ENCODE results near the gene DOK4. TPM values are rescaled to one million over a fixed set of nuclear protein-coding genes. Genes with fewer than 3 reads are reported as not detected.
A peak's percentile ranks its signal among the peaks of the same experiment; 100 is the strongest.

Gene DOK4
- total and polyA plus RNA-seq, 8 donors = 27.7 to 108 (median 31.0) TPM

GRCh38 chr16:57422026-57422944 is 64.0 kb downstream of the DOK4 start:
- ATAC-seq (peak; percentile 46), DNase-seq (peak in 2 of 4 donors; percentile 63 to 82)
- TF ChIP-seq CTCF (IDR thresholded peaks at IDR 0.05) = peak; percentile 50 to 55
- Histone ChIP-seq H3K4me1 (peaks cover 10 to 33% of the 10 kb centered on the region in 2 donors), H3K36me3 (peaks cover 0 to 13% of the 10 kb centered on the region in 2 donors), H3K4me3 (no peak overlapping the region), H3K9me3 (no peaks in the 10 kb centered on the region), H3K27ac (no peak overlapping the region), H3K27me3 (no peaks in the 10 kb centered on the region)
- intact Hi-C loops (cut with DNase I) = loop anchor here in 1 of 2 donors (5.0 kb wide), 1 partner anchor 95 kb away; no protein-coding TSS in a partner anchor

Other genes with a start within 250 kb of the DOK4 start
- 10 to 100 TPM; 51.4 to 69.3 TPM for gene ARL2BP, start 241.2 kb downstream of the DOK4 start, total RNA-seq
- gene ARL2BP, start 241.2 kb downstream of the DOK4 start, polyA plus RNA-seq (ENCODE audit: insufficient read length in 6 of 6) = 10 to 100 TPM; 64.7 to 76.1 (median 67.4) TPM
- gene PLLP, start 201.8 kb downstream of the DOK4 start, total RNA-seq = 10 to 100 TPM; 50.6 to 70.6 TPM
- 1 to 10 TPM; 3.5 to 7.7 (median 4.6) TPM for gene PLLP, start 201.8 kb downstream of the DOK4 start, polyA plus RNA-seq (ENCODE audit: insufficient read length in 6 of 6)
- 1 to 10 TPM; 1.6 to 2.4 TPM for gene CCL22, start 127.7 kb downstream of the DOK4 start, total RNA-seq
- under 1 TPM; 0.08 to 0.22 (median 0.18) TPM for gene CCL22, start 127.7 kb downstream of the DOK4 start, polyA plus RNA-seq (ENCODE audit: insufficient read length in 6 of 6)
- 10 to 100 TPM; 20.3 to 27.8 TPM for gene CX3CL1, start 114.0 kb downstream of the DOK4 start, total RNA-seq
- gene CX3CL1, start 114.0 kb downstream of the DOK4 start, polyA plus RNA-seq (ENCODE audit: insufficient read length in 6 of 6) = 10 to 100 TPM in 4 of 6 donors, 1 to 10 TPM in 2; 8.6 to 11.8 (median 10.5) TPM
- gene CCL17, start 81.7 kb downstream of the DOK4 start, total RNA-seq = 1 to 10 TPM; 1.1 to 6.4 TPM
- gene CCL17, start 81.7 kb downstream of the DOK4 start, polyA plus RNA-seq (ENCODE audit: insufficient read length in 6 of 6) = under 1 TPM in 1 of 6 donors, not detected in 5; 0.43 TPM
- gene CIAPIN1, start 39.1 kb downstream of the DOK4 start, total RNA-seq = 10 to 100 TPM; 48.6 to 51.5 TPM
- 10 to 100 TPM; 64.9 to 87.7 (median 81.4) TPM for gene CIAPIN1, start 39.1 kb downstream of the DOK4 start, polyA plus RNA-seq (ENCODE audit: insufficient read length in 6 of 6)
- 10 to 100 TPM; 47.3 to 48.8 TPM for gene COQ9, start 39.0 kb downstream of the DOK4 start, total RNA-seq
- gene COQ9, start 39.0 kb downstream of the DOK4 start, polyA plus RNA-seq (ENCODE audit: insufficient read length in 6 of 6) = 10 to 100 TPM; 56.9 to 67.8 (median 61.2) TPM
- gene POLR2C, start 23.8 kb downstream of the DOK4 start, total RNA-seq = 10 to 100 TPM; 76.5 to 85.2 TPM
- gene POLR2C, start 23.8 kb downstream of the DOK4 start, polyA plus RNA-seq (ENCODE audit: insufficient read length in 6 of 6) = 10 to 100 TPM; 71.0 to 85.9 (median 81.9) TPM
- 1 to 10 TPM; 5.2 to 9.3 TPM for gene CCDC102A, start 50.1 kb upstream of the DOK4 start, total RNA-seq
- 10 to 100 TPM; 11.5 to 18.4 (median 15.4) TPM for gene CCDC102A, start 50.1 kb upstream of the DOK4 start, polyA plus RNA-seq (ENCODE audit: insufficient read length in 6 of 6)
- under 1 TPM; 0.92 to 0.99 TPM for gene ADGRG5, start 56.1 kb upstream of the DOK4 start, total RNA-seq
- 1 to 10 TPM in 1 of 6 donors, under 1 TPM in 5; 0.58 to 1.3 (median 0.72) TPM for gene ADGRG5, start 56.1 kb upstream of the DOK4 start, polyA plus RNA-seq (ENCODE audit: insufficient read length in 6 of 6)
- gene ADGRG1, start 142.1 kb upstream of the DOK4 start, total RNA-seq = 10 to 100 TPM; 53.2 to 78.4 TPM
- gene ADGRG1, start 142.1 kb upstream of the DOK4 start, polyA plus RNA-seq (ENCODE audit: insufficient read length in 6 of 6) = 10 to 100 TPM; 17.3 to 23.1 (median 18.9) TPM
- gene ADGRG3, start 181.8 kb upstream of the DOK4 start, total RNA-seq = 10 to 100 TPM in 1 of 2 donors, 1 to 10 TPM in 1; 1.1 to 29.8 TPM
- 1 to 10 TPM in 4 of 6 donors, under 1 TPM in 2; 0.70 to 1.9 (median 1.1) TPM for gene ADGRG3, start 181.8 kb upstream of the DOK4 start, polyA plus RNA-seq (ENCODE audit: insufficient read length in 6 of 6)
- gene DRC7, start 208.3 kb upstream of the DOK4 start, total RNA-seq = 1 to 10 TPM in 1 of 2 donors, under 1 TPM in 1; 0.52 to 3.8 TPM
- 1 to 10 TPM; 1.1 to 4.3 (median 2.4) TPM for gene DRC7, start 208.3 kb upstream of the DOK4 start, polyA plus RNA-seq (ENCODE audit: insufficient read length in 6 of 6)
- gene KATNB1, start 249.3 kb upstream of the DOK4 start, total RNA-seq = 10 to 100 TPM; 16.6 to 20.1 TPM
- gene KATNB1, start 249.3 kb upstream of the DOK4 start, polyA plus RNA-seq (ENCODE audit: insufficient read length in 6 of 6) = 10 to 100 TPM; 11.7 to 15.2 (median 14.0) TPM

Data from left lung (tissue), 10 donors.